Measurements from ENCODE around the gene WDR81.
"Not testable (repeated sequence)": the region's sequence is repeated elsewhere in the genome, so short reads cannot be mapped to it uniquely, and the experiment has no call there.

WDR81 gene

DNA sequence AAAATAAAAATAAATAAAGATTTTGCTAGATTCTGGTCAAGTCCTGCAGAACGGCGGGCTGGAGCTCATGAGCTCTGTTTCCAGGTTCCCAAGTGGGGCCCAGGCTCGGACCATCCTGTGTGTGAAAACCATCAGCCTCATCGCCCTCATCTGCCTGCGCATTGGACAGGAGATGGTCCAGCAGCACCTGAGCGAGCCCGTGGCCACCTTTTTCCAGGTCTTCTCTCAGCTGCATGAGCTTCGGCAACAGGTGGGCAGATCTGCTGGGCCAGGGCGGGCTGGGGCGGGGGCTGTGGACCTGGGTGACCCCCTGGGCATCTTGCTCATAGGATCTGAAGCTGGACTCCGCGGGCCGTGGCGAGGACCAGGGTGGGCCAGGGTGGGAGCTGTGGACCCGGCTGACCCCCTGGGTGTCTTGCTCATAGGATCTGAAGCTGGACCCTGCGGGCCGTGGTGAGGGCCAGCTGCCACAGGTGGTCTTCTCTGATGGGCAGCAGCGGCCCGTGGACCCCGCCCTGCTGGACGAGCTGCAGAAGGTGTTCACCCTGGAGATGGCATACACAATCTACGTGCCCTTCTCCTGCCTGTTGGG, 7.8 kb downstream of the WDR81 start:
- DNase-seq: no peak

- no peak for DNase-seq
These were observed 8.4 kb downstream of the WDR81 start for GRCh38 chr17:1732833-1733321.

DNA sequence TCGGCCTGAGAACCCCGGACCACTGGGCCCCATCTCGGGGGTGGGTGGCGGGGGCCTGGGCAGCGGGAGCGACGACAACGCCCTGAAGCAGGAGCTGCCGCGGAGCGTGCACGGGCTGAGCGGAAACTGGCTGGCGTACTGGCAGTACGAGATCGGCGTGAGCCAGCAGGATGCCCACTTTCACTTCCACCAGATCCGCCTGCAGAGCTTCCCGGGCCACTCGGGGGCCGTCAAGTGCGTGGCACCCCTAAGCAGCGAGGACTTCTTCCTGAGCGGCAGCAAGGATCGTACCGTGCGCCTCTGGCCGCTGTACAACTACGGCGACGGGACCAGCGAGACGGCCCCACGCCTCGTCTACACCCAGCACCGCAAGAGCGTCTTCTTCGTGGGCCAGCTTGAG, 9.3 kb downstream of the WDR81 start:
- DNase-seq: no peak

DNA sequence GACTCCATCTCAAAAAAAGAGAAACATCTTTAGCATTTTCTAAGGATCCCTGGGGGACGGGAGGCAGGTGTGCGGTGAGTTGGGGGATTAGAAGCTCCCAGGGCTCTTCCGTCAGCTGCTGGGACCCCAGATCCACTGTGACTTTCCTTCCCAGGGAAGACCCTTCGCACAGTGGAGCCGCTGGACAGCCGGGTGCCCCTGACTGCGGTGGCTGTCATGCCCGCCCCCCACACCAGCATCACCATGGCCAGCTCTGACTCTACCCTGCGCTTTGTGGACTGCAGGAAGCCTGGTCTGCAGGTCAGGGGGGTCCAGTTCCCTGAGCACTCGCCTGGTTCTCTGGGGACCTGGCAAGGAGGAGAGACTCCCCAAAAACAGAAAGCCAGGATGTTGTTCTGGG, 10.9 kb downstream of the WDR81 start:
- DNase-seq: no peak

GRCh38 chr17:1735834-1736347, 11.4 kb downstream of the WDR81 start:
- no peak for DNase-seq

DNA sequence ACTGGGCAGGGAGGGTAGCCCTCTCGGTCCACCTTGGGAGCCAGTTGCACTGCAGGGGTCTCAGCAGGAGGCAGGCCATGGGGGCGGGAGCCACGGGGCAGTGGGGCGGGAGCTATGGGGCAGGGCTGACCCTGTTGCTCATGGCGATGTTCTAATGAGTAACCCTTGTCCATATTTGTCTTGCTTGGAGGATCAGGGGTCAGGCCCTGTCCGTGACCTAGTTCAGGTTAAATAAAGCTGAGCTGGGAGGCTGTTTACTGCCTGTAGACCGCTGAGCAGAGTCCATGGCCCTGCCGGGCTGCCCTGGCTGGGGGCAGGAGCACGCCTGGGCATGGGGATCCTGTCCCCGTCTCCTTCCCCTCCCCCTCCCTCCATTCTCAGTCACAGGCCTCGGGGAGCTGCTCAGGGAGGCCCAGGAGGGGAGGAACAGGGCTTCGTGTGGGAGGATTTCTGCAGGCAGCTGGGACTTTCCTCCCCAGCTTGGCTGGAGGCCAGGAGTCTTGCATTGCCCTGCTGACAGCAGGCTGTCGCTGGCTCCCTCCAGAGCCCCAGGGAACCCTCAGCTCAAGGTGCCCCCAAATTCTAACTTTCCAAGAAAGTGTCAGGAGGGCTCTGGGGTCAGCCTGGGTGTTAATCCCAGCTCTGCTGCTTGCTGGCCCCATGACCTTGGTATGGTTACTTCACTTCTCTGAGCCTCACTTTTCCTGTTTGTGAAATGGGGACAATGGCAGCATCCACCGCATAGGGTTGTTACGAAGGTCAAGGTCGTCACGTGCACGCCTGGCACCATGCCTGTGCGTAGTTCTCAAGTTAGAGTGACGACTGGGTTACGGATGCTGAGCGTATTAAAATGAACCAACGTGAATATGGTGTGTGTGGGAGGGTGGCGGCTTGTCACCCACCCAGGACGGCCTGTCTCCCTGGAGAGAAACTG, 12.1 kb downstream of the WDR81 start:
- DNase-seq: peak; percentile 53

- no peak for DNase-seq
These were observed 13.2 kb downstream of the WDR81 start for GRCh38 chr17:1737531-1738291.

- not testable (repeated sequence) for DNase-seq
These were observed 17.4 kb downstream of the WDR81 start for GRCh38 chr17:1741899-1742298.

GRCh38 chr17:1742371-1743087, 18.0 kb downstream of the WDR81 start, which contains the start of gene SERPINF2:
Gene SERPINF2 (plus strand): TSS chr17:1742871. CDS start chr17:1744996, 2,125 bp downstream.
- no peak for DNase-seq

DNA sequence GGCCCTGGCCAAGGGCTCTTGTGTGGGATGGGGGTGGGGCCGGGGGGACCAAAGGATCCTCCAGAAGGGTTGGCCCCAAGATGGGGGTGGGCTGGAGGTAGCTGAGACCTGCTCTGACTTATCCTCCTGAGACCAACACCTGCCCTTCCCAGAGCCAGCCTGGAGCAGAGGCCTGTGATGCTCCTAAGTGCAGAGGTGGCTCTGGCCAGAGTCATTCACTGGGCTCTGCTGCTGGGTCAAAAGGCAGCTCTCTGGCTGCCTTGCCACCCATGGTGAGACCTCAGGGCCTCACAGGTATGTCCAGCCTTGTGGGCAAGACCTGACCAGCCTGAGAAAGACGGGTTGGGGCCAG, 18.6 kb downstream of the WDR81 start:
- peak; percentile 18 for DNase-seq

DNA sequence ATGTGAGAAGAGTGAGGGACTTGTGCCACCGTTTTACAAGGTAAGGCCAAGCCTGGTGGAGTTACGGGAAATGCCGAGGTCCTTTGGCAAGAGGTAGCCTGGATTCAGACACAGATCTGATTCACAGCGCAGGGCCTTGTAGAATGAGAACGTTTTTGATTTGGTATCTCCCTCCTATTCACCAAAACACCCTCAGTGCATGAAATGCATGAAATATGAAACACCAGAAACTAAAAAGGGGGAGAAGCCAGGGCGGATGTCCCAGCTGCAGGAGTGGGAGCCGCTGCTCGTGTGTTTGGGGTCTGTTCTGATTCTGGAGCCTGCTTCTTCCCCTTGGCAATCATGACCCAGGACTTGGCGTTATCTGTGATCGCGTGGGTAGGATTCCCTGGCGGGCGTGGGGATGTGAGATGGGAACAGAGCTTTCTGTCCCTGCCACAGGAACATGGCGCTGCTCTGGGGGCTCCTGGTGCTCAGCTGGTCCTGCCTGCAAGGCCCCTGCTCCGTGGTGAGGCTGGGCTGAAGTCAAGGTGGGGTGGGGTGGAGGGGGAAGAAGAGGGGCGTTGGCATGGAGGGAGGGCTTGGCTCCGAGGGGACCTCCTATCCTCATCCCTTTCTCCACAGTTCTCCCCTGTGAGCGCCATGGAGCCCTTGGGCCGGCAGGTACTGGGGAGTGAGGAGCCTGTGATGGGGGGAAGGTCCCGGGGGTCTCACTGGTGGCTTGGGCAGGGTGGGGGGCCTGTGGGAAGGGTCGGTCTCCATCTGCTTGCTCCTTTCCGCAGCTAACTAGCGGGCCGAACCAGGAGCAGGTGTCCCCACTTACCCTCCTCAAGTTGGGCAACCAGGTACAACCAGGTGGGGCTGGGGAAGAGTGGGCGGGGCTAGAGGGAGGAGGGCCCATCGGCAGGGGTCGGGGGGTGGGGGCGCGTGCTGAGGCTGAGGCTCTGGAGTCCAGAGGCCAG, 20.3 kb downstream of the WDR81 start:
- no peak for DNase-seq

GRCh38 chr17:1745513-1746020, 21.1 kb downstream of the WDR81 start:
- no peak for DNase-seq

DNA sequence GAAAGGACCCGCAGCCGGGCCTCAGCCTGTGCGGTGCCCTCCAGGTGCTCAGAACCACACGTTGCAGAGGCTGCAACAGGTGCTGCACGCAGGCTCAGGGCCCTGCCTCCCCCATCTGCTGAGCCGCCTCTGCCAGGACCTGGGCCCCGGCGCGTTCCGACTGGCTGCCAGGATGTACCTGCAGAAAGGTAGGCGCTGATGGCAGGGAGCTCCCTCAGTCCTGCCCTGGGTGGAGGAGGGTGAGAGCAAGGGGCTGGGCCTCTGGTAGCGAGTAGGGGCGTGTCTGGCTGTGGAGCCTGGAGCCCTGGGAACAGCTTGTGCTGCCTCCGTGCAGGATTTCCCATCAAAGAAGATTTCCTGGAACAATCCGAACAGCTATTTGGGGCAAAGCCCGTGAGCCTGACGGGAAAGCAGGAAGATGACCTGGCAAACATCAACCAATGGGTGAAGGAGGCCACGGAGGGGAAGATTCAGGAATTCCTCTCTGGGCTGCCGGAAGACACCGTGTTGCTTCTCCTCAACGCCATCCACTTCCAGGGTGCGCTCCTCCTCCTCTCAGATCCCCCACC, 22.6 kb downstream of the WDR81 start:
- DNase-seq: peak; percentile 33

DNA sequence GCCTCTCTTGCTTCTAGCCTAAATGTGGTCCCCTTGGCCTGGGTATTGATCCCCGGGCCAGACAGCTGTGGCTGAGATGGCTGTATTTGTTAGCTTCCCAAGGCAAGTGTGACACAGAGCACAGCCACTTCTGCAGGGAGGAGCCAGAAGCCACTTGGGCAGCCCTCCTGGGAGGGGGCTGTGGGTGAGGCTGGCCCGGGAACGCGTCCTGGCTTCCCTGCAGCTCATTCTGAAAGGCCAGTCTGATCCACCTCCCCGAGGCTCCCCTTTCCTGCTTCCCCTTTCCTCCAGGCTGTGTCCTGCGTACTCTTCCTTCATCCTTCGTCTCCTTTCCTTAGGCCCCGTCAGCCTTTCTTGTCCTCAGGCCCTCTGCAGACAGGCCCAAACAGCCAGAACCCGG, 26.1 kb downstream of the WDR81 start:
- DNase-seq: no peak

DNA sequence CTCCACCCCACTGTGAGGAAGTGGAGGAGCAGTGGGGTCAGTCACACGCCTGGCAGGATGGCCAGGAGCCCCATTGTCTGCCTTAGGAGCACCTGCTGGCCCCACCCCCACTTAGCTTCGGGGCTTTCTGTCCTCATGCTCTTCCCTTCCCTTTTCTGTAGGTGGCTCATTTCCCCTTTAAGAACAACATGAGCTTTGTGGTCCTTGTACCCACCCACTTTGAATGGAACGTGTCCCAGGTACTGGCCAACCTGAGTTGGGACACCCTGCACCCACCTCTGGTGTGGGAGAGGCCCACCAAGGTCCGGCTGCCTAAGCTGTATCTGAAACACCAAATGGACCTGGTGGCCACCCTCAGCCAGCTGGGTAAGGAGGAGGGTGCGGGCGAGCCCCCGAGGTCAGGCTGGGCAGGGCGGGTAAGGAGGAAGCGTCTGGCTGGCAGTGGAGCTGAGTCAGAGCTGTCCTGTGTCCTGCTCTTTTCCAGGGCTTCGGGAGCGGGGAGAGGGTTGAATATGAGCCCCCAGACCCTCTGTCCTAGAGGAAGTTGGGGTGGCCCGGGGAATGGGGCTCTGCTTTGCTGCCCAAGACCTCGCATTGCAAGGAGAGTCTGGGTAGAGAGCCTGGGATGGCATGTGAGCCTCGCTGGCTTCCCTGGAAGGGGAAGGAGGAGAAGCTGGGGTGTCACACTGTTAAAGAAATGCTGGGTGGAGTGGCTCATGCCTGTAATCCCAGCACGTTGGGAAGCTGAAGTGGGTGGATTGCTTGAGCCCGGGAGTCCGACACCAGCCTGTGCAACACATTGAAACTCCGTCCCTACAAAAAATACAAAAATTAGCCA, 28.1 kb downstream of the WDR81 start:
- peak; percentile 29 for DNase-seq

DNA sequence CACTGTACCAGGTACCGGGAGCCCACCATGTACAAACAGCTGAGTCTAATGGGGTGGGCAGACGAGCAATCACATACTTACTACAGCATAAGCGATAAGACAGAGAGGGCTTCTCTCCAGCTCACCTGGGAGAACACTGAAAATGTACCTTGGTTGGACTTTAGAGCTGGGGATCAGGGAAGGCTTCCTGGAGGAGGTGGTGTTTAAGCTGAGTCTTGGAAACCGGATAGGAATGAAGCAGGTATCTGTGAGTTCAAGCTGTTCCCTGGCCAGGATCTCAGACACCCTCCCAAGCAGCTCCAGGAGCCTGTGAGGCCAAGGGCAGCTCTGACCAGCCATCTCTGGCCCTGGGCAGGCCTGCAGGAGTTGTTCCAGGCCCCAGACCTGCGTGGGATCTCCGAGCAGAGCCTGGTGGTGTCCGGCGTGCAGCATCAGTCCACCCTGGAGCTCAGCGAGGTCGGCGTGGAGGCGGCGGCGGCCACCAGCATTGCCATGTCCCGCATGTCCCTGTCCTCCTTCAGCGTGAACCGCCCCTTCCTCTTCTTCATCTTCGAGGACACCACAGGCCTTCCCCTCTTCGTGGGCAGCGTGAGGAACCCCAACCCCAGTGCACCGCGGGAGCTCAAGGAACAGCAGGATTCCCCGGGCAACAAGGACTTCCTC, 29.4 kb downstream of the WDR81 start:
- no peak for DNase-seq

DNA sequence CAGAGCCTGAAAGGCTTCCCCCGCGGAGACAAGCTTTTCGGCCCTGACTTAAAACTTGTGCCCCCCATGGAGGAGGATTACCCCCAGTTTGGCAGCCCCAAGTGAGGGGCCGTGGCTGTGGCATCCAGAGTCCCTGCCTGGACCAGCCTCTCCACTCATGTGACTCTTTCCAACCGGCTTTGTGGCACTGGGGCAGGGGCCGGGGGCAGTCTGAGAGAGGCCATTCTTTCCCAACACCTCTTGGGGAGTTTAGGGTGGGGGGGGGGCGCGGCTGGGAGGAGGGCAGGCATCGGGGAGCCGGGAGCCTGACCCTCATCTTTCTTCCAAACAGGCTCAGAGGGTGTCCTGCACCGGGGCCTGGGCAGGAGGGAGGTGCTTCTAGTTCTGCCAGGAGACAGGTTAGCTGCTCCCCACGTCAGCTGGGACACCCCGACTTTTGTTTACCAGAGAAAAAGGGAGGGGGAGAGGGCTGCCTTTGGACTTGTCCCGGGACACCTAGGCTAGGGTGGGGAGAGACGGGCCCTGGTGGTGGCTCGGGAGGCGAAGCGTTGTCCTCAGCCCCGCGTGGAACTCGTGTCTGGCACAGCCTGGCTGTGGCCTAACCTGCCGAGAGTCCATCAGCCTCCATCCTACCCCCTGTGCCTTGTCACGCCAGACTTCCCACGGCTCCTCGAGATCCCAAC, 30.1 kb downstream of the WDR81 start:
- no peak for DNase-seq

DNA sequence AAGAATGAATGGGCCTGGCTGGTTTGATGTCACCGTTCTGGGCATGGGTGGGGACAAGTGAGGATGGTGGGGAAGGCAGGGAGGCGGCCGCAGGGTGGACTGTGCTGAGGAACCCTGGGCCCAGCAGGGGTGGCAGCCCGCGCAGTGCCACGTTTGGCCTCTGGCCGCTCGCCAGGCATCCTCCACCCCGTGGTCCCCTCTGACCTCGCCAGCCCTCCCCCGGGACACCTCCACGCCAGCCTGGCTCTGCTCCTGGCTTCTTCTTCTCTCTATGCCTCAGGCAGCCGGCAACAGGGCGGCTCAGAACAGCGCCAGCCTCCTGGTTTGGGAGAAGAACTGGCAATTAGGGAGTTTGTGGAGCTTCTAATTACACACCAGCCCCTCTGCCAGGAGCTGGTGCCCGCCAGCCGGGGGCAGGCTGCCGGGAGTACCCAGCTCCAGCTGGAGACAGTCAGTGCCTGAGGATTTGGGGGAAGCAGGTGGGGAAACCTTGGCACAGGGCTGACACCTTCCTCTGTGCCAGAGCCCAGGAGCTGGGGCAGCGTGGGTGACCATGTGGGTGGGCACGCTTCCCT, 30.8 kb downstream of the WDR81 start:
- peak; percentile 74 for DNase-seq
